H1 (cell line): Measurements from ENCODE around the gene TACR3. TPM values are rescaled to one million over a fixed set of nuclear protein-coding genes. Genes with fewer than 3 reads are reported as not detected.

Experiments used
- CHD2 ChIP-seq: IDR thresholded peaks from 2 replicates; pipeline ENCODE4 v1.6.1; 2012; ENCODE audit warnings: low read length, improper control_type of control experiment
- polyA plus RNA-seq, 7 experiments: library from polyadenylated mRNA; depleted of rRNA in 3 of 7; stranded (reverse) in 5 of 7; unstranded in 2 of 7; fragments of >200 nt in 5 of 7; fragments of 200-250 nt in 2 of 7; gene quantifications; 1 replicate in 5 of 7; 2 replicates in 1 of 7; 4 replicates in 1 of 7; pipeline versions ENCODE4 v1.2.1 to v1.2.3, GENCODE V29; 2011 to 2013; ENCODE audit warnings: missing spikeins in 2 of 7, mixed read lengths in 2 of 7
- total RNA-seq: library from RNA; stranded (reverse); fragmentation: NEBNext Ultra II Directional; extraction: Animal tissue kit (Norgen Biotek cat#: 25700); gene quantifications from 2 replicates; pipeline ENCODE4 v1.2.1, GENCODE V29; 2021

TACR3 gene
- total and polyA plus RNA-seq, 2 of the 8 experiments (the other 6 are each of a cell fraction or from before 2014, with no cell fraction given): 0.30 to 2.3 TPM

DNA sequence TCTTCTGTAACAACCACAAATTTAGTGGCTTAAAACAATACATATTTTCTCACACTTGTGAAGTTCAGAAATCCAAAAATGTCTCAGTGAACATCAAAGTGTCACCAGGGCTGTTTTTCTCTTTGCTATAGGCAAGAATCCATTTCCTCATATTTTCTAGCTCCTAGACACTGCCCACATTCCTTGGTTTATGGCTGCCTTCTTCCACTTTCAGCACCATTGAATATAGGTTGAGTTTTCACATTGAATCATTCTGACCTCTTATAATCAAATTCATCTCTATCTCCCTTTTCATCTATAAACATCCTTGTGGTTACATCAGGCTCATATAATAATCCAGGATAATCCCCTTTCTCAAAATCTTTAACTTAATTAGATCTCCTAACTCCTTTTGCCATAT is 37.0 kb upstream of the TACR3 start (continued):
- no peak for TF ChIP-seq CHD2
